AG04450 (cell line): ENCODE data around the gene SLC29A3. TPM values are rescaled to one million over a fixed set of nuclear protein-coding genes. Genes with fewer than 3 reads are reported as not detected.

Experiments
- CTCF ChIA-PET: fragments of 300-600, 350-600 bp; formaldehyde crosslinking; extraction: SDS; loops from one replicate; lab custom pipeline; 2022; ENCODE audit warnings: antibody characterized with exemption, inconsistent platforms; lab: Charles Lee
- POLR2A ChIA-PET: fragments of 350-600 bp; formaldehyde crosslinking; extraction: SDS; loops from one replicate; lab custom pipeline; 2021; ENCODE audit warnings: antibody characterized with exemption, inconsistent platforms; lab: Yijun Ruan, JAX
- DNase-seq: peaks from one replicate; pipeline ENCODE4 v3.0.0-alpha.2; 2011; ENCODE audit warnings: low read depth, low spot score
- H3K27ac ChIP-seq: one replicate; pipeline ENCODE4 v1.5.1; 2012; ENCODE audit warnings: low read depth, low read length, control low read depth
- H3K27me3 ChIP-seq: one replicate; pipeline ENCODE4 v1.6.0; 2012; ENCODE audit warnings: low read length; ENCODE audit not compliant: control insufficient read depth, insufficient read depth
- H3K4me3 ChIP-seq: 2 replicates; pipeline ENCODE4 v1.5.1; 2011; ENCODE audit warnings: mild to moderate bottlenecking, low read depth, low read length, control low read depth
- H3K9me3 ChIP-seq: 2 replicates; pipeline ENCODE4 v1.5.1; 2012; ENCODE audit warnings: low read length; ENCODE audit not compliant: control insufficient read depth, insufficient read depth
- CTCF ChIP-seq: IDR thresholded peaks from 2 replicates; pipeline ENCODE4 v1.5.1; 2011; ENCODE audit warnings: low read depth, low read length, control low read depth, inconsistent platforms
- polyA plus RNA-seq: library from polyadenylated mRNA; depleted of rRNA; stranded (reverse); fragments of >200 nt; gene quantifications from 2 replicates; pipeline ENCODE4 v1.2.3, GENCODE V29; 2011

Gene SLC29A3
- polyA plus RNA-seq, 1 experiment: 2.4 TPM

GRCh38 chr10:71344154-71344925 is 25.3 kb downstream of the SLC29A3 start:
- no peak for TF ChIP-seq CTCF
- no peak overlapping the region for H3K4me3 ChIP-seq
- peaks cover 35% of the 10 kb centered on the region for H3K27me3 ChIP-seq
- H3K27ac ChIP-seq: no peak overlapping the region
- ChIA-PET POLR2A (no interaction called here), CTCF (interaction anchor here (0.7 kb wide), 1 partner anchor 226 kb away, joined by 3 read pairs; no protein-coding TSS in a partner anchor)
- DNase-seq: no peak
- H3K9me3 ChIP-seq: no peaks in the 10 kb centered on the region

DNA sequence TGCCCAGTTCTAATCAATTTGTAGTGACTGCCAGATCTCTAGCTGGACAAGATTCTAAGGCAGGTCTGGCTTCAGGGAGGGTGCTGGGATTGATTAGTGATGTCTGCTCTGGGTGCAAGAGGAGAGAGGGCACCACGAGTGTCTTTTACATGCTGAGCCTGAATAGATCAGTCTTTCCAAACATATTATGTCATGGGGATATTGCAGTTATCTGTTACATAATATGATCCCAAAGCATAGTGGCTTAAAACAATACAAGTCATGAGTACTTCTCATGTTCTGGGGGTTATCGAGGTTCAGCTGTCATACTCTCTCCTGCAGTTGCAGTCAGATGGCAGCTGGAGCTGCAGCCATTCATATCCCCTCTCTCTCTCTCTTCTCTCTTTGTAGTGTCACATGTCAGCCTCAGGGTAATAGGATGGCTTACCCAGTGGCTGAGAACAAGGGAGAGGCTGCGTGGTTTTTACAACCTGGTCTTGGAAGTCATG is 26.0 kb downstream of the SLC29A3 start:
- TF ChIP-seq CTCF: no peak
- ChIA-PET POLR2A (no interaction called here), CTCF (interaction anchor here (0.9 kb wide), 1 partner anchor 40 kb away, joined by 3 read pairs; no protein-coding TSS in a partner anchor)
- Histone ChIP-seq H3K9me3 (no peaks in the 10 kb centered on the region), H3K27me3 (peaks cover 35% of the 10 kb centered on the region), H3K4me3 (no peak overlapping the region), H3K27ac (no peak overlapping the region)
- no peak for DNase-seq

DNA sequence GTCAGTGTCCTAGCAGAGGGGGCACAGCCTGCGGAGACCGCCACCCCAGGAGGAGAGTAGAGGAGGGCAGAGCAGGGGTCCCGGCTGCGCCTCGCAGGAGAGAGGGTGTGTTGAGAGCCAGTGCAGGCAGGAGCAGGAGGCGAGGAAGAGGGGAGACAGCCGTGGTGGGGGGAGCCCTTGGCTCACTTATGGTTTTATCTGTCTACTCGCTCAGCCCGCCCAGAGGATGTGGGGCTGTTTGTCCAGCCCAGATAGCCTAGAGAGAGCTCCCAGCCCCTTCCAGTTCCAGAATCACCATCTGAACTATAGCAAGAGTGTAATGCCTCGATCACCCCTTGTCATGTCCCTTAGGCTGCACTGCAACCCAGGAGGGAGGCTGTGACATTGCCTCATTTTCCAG is 26.6 kb downstream of the SLC29A3 start:
- H3K27ac ChIP-seq: no peak overlapping the region
- no peak for DNase-seq
- no peak overlapping the region for H3K4me3 ChIP-seq
- no peak for TF ChIP-seq CTCF
- no peaks in the 10 kb centered on the region for H3K9me3 ChIP-seq
- H3K27me3 ChIP-seq: peaks cover 36% of the 10 kb centered on the region
- ChIA-PET CTCF (interaction anchor here (0.9 kb wide), 1 partner anchor 39 kb away, joined by 3 read pairs; no protein-coding TSS in a partner anchor), POLR2A (no interaction called here)

DNA sequence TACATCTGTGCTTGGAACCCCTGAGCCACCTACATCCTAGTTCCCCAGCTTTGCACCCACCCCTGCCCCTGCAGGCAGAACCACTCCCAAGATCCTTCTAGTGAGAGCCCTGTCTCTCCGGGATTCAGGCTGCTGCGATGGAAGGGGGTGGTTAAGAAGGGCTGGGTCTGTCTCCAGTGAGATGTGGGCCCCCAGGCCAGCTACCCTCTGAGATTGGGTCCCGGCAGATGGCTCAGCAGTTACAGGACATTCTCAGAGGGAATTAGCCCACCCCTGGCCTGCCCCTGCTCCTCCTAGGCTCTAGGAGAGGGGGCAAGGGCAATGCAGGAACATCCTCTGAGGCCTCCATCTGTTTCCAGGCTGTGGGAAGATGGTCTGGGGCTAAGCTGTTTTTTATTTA is 27.7 kb downstream of the SLC29A3 start:
- Histone ChIP-seq H3K4me3 (no peak overlapping the region), H3K27me3 (peaks cover 39% of the 10 kb centered on the region), H3K9me3 (no peaks in the 10 kb centered on the region), H3K27ac (no peak overlapping the region)
- DNase-seq: no peak
- POLR2A ChIA-PET: no interaction called here
- no peak for TF ChIP-seq CTCF
- CTCF ChIA-PET: no interaction called here
